ENCODE measurements around the gene NKX2-3. TPM values are rescaled to one million over a fixed set of nuclear protein-coding genes. Genes with fewer than 3 reads are reported as not detected.
A peak's percentile ranks its signal among the peaks of the same experiment; 100 is the strongest.

Gene NKX2-3
- total RNA-seq, 1 experiment from 2014 or later = 0.15 TPM

GRCh38 chr10:99533496-99534449, 1.0 kb downstream of the NKX2-3 start:
- POLR2A ChIA-PET = no interaction called here
- DNase-seq (ENCODE audit: low read depth, low spot score) = no peak
- Histone ChIP-seq H3K27me3 (ENCODE audit: control insufficient read depth, insufficient read depth, low read length) (peaks cover 18% of the 10 kb centered on the region), H3K4me3 (ENCODE audit: low read depth in 2 of 2, low read length in 2 of 2) (peak overlapping the region; percentile 49 to 54; a peak in 2 of 4 replicates), H3K27ac (ENCODE audit: low read length) (no peak overlapping the region), H3K9me3 (ENCODE audit: control insufficient read depth, insufficient read depth, low read depth, low read length) (no peaks in the 10 kb centered on the region), H3K4me1 (ENCODE audit: control insufficient read depth, insufficient read depth, low read length) (no peaks in the 10 kb centered on the region; the same call in 1 of the 2 replicates), H3K36me3 (ENCODE audit: control insufficient read depth, insufficient read depth, low read length) (no peaks in the 10 kb centered on the region)
- TF ChIP-seq SIN3A (IDR thresholded peaks at IDR 0.05; ENCODE audit: borderline replicate concordance, insufficient read depth, low read depth, low read length) = no peak
- TF ChIP-seq POLR2AphosphoS5 (IDR thresholded peaks at IDR 0.05; ENCODE audit: low read depth, low read length) = no peak
- no TSS peak for BruUV-seq (replicated peaks)
- CTCF ChIA-PET = no interaction called here
- ATAC-seq = no peak
- in situ Hi-C loops (cut with HindIII; ENCODE audit: low pct_unique_long_range_greater_than_20kb, low sequenced_read_pairs) = no loop called here
- intact Hi-C loops (cut with micrococcal nuclease; ENCODE audit: unreplicated experiment) = no loop called here

GRCh38 chr10:99534450-99534938, 1.8 kb downstream of the NKX2-3 start:
- POLR2A ChIA-PET = interaction anchor here (0.6 kb wide), 3 partner anchors 47 to 1230 kb away, joined by 4 to 10 read pairs (median 8); no protein-coding TSS in a partner anchor
- H3K4me3 ChIP-seq (ENCODE audit: low read depth in 2 of 2, low read length in 2 of 2) = peak overlapping the region; percentile 39 to 47
- no peak for TF ChIP-seq CTCF (IDR thresholded peaks at IDR 0.05)
- TF ChIP-seq SIN3A (IDR thresholded peaks at IDR 0.05; ENCODE audit: borderline replicate concordance, insufficient read depth, low read depth, low read length) = no peak

GRCh38 chr10:99534939-99535763, 2.4 kb downstream of the NKX2-3 start:
- Histone ChIP-seq H3K27ac (ENCODE audit: low read length) (no peak overlapping the region), H3K4me3 (ENCODE audit: low read depth in 2 of 2, low read length in 2 of 2) (peak overlapping the region; percentile 39 to 47), H3K4me1 (ENCODE audit: control insufficient read depth, insufficient read depth, low read length) (no peaks in the 10 kb centered on the region; the same call in 1 of the 2 replicates), H3K36me3 (ENCODE audit: control insufficient read depth, insufficient read depth, low read length) (no peaks in the 10 kb centered on the region), H3K27me3 (ENCODE audit: control insufficient read depth, insufficient read depth, low read length) (peaks cover 26% of the 10 kb centered on the region), H3K9me3 (ENCODE audit: control insufficient read depth, insufficient read depth, low read depth, low read length) (no peaks in the 10 kb centered on the region)
- CTCF ChIA-PET = interaction anchor here (0.6 to 1.2 kb wide), 2 partner anchors 11 to 99 kb away, joined by 3 to 6 read pairs; no protein-coding TSS in a partner anchor
- ATAC-seq = peak; percentile 77
- intact Hi-C loops (cut with micrococcal nuclease; ENCODE audit: unreplicated experiment) = no loop called here
- no peak for DNase-seq (ENCODE audit: low read depth, low spot score)
- POLR2A ChIA-PET = interaction anchor here (0.6 kb wide), 3 partner anchors 47 to 1230 kb away, joined by 4 to 10 read pairs (median 8); no protein-coding TSS in a partner anchor
- no TSS peak for BruUV-seq (replicated peaks)
- in situ Hi-C loops (cut with HindIII; ENCODE audit: low pct_unique_long_range_greater_than_20kb, low sequenced_read_pairs) = no loop called here
- no peak for TF ChIP-seq REST (IDR thresholded peaks at IDR 0.05; ENCODE audit: insufficient read depth in 1 of 2, low read depth in 2 of 2, low read length in 1 of 2)
- peak; percentile 32; the same call in 1 of the 2 replicates for TF ChIP-seq SIN3A (IDR thresholded peaks at IDR 0.05; ENCODE audit: borderline replicate concordance, insufficient read depth, low read depth, low read length)

More at GRCh38 chr10:99534450-99534938, 1.8 kb downstream of the NKX2-3 start:
- peaks cover 20% of the 10 kb centered on the region for H3K27me3 ChIP-seq (ENCODE audit: control insufficient read depth, insufficient read depth, low read length)
- no peaks in the 10 kb centered on the region for H3K9me3 ChIP-seq (ENCODE audit: control insufficient read depth, insufficient read depth, low read depth, low read length)
- CTCF ChIA-PET = interaction anchor here (1.2 kb wide), 1 partner anchor 98 kb away, joined by 6 read pairs; no protein-coding TSS in a partner anchor
- no peak for DNase-seq (ENCODE audit: low read depth, low spot score)
- H3K36me3 ChIP-seq (ENCODE audit: control insufficient read depth, insufficient read depth, low read length) = no peaks in the 10 kb centered on the region
- no peak for ATAC-seq
- in situ Hi-C loops (cut with HindIII; ENCODE audit: low pct_unique_long_range_greater_than_20kb, low sequenced_read_pairs) = no loop called here
- BruUV-seq (replicated peaks) = no TSS peak
- intact Hi-C loops (cut with micrococcal nuclease; ENCODE audit: unreplicated experiment) = no loop called here
- no peak overlapping the region for H3K27ac ChIP-seq (ENCODE audit: low read length)
- H3K4me1 ChIP-seq (ENCODE audit: control insufficient read depth, insufficient read depth, low read length) = no peaks in the 10 kb centered on the region; the same call in 1 of the 2 replicates

Measured in Panc1 (cell line).